ENCODE measurements around the gene KRT38.
"Not testable (repeated sequence)": the region's sequence is repeated elsewhere in the genome, so short reads cannot be mapped to it uniquely, and the experiment has no call there.

The KRT38 gene

GRCh38 chr17:41457676-41458075, 16.9 kb upstream of the KRT38 start:
- DNase-seq: no peak

GRCh38 chr17:41456204-41456603, 15.4 kb upstream of the KRT38 start:
- DNase-seq: no peak

GRCh38 chr17:41455236-41455635, 14.5 kb upstream of the KRT38 start:
- DNase-seq: no peak

- no peak for DNase-seq
Observed at GRCh38 chr17:41453066-41453465, 12.3 kb upstream of the KRT38 start.

- no peak for DNase-seq
Observed at GRCh38 chr17:41452281-41452680, 11.5 kb upstream of the KRT38 start.

GRCh38 chr17:41451154-41451728, 10.5 kb upstream of the KRT38 start:
- no peak for DNase-seq

GRCh38 chr17:41449008-41449407, 8.2 kb upstream of the KRT38 start:
- DNase-seq: no peak

- DNase-seq: no peak
Observed at GRCh38 chr17:41448506-41448905, 7.7 kb upstream of the KRT38 start.

- DNase-seq: no peak
Observed at GRCh38 chr17:41446806-41447205, 6.0 kb upstream of the KRT38 start.

GRCh38 chr17:41444640-41445039, 3.9 kb upstream of the KRT38 start:
- DNase-seq: no peak

GRCh38 chr17:41444186-41444585, 3.4 kb upstream of the KRT38 start:
- DNase-seq: no peak

GRCh38 chr17:41442739-41443138, 2.0 kb upstream of the KRT38 start:
- no peak for DNase-seq

- no peak for DNase-seq
Observed at GRCh38 chr17:41439375-41439774, 1.4 kb downstream of the KRT38 start.

GRCh38 chr17:41437769-41438168, 3.0 kb downstream of the KRT38 start:
- DNase-seq: no peak

GRCh38 chr17:41437254-41437653, 3.5 kb downstream of the KRT38 start:
- no peak for DNase-seq

GRCh38 chr17:41434415-41434814, 6.4 kb downstream of the KRT38 start:
- DNase-seq: no peak

- no peak for DNase-seq
Observed at GRCh38 chr17:41434005-41434404, 6.8 kb downstream of the KRT38 start.

- no peak for DNase-seq
Observed at GRCh38 chr17:41433586-41433985, 7.2 kb downstream of the KRT38 start.

- not testable (repeated sequence) for DNase-seq
Observed at GRCh38 chr17:41430376-41430775, 10.4 kb downstream of the KRT38 start.

GRCh38 chr17:41429667-41430066, 11.1 kb downstream of the KRT38 start:
- no peak for DNase-seq

GRCh38 chr17:41428591-41429291, 12.0 kb downstream of the KRT38 start:
- no peak for DNase-seq

- no peak for DNase-seq
Observed at GRCh38 chr17:41424111-41424635, 16.6 kb downstream of the KRT38 start, which contains the start of gene KRT37. KRT37 (minus strand) TSS chr17:41424585; CDS start chr17:41424523, 62 bp downstream.

GRCh38 chr17:41422586-41422985, 18.2 kb downstream of the KRT38 start:
- not testable (repeated sequence) for DNase-seq

- DNase-seq: no peak
Observed at GRCh38 chr17:41421617-41422016, 19.2 kb downstream of the KRT38 start.

GRCh38 chr17:41421116-41421515, 19.7 kb downstream of the KRT38 start:
- no peak for DNase-seq
